Measurements from ENCODE around the gene HSPA6.

DNA sequence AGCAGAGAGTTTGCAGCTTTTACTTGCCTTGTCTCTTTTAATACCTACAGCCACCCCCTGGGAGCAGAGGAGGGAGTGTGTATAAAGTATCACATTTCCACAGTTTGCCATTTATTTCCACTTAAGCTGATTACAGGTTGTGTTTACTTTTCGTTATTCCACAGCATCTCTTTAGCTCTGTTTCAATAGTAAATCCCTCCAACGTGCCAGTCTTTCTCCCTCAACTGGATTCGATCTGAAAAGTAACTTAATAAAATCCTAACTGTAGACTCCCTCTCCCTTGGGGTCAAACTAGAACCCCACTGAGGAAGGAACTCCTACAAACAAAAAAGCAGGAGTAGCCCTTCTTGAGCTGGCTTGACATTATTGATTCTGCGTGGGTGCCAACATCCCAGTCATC lies 22.2 kb upstream of the HSPA6 start:
- no peak for TF ChIP-seq PATZ1 (CRISPR knock-in tag; IDR thresholded peaks at IDR 0.05; ENCODE audit: borderline replicate concordance)
- TF ChIP-seq, protein P1, sequence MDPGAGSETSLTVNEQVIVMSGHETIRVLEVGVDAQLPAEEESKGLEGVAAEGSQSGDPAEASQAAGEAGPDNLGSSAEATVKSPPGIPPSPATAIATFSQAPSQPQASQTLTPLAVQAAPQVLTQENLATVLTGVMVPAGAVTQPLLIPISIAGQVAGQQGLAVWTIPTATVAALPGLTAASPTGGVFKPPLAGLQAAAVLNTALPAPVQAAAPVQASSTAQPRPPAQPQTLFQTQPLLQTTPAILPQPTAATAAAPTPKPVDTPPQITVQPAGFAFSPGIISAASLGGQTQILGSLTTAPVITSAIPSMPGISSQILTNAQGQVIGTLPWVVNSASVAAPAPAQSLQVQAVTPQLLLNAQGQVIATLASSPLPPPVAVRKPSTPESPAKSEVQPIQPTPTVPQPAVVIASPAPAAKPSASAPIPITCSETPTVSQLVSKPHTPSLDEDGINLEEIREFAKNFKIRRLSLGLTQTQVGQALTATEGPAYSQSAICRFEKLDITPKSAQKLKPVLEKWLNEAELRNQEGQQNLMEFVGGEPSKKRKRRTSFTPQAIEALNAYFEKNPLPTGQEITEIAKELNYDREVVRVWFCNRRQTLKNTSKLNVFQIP (CRISPR knock-in tag; IDR thresholded peaks at IDR 0.05; ENCODE audit: borderline replicate concordance, low read depth): no peak
- no peak for TF ChIP-seq ZNF70 (CRISPR knock-in tag; IDR thresholded peaks at IDR 0.05)

Measured in SK-N-SH treated with all-trans-retinoic acid at 6 μM for 48 hours (cell line).